Activated CD8-positive, alpha-beta T cell treated with anti-CD3 and anti-CD28 coated beads for 36 hours (primary cell): ENCODE data around the gene MPPED2. TPM values are rescaled to one million over a fixed set of nuclear protein-coding genes. Genes with fewer than 3 reads are reported as not detected.

Experiments used
- ATAC-seq: fragments of 200-7000 bp; cut with Tn5 transposase; one replicate; pipeline ENCODE4 v1.10.0; 2021; ENCODE audit warnings: mild to moderate bottlenecking, moderate library complexity
- CTCF ChIA-PET: fragments of 350-600 bp; sonication (Branson Sonifier 250); formaldehyde crosslinking; loops from one replicate; lab custom pipeline; 2021; ENCODE audit warnings: antibody characterized with exemption; lab: Charles Lee
- POLR2A ChIA-PET: fragments of 350-600 bp; sonication (Branson Sonifier 250); formaldehyde crosslinking; loops from one replicate; lab custom pipeline; 2021; ENCODE audit warnings: antibody characterized with exemption; lab: Charles Lee
- DNase-seq: peaks from one replicate; pipeline ENCODE4 v3.0.0-alpha.2; 2020
- H3K27ac Mint-ChIP-seq: one replicate; pipeline ENCODE4 v1.8.0; 2021; ENCODE audit warnings: mild to moderate bottlenecking, mixed read lengths
- H3K27me3 Mint-ChIP-seq: one replicate; pipeline ENCODE4 v1.8.0; 2021; ENCODE audit warnings: mixed read lengths
- H3K36me3 Mint-ChIP-seq: one replicate; pipeline ENCODE4 v1.8.0; 2021; ENCODE audit warnings: low read depth, mixed read lengths
- H3K4me1 Mint-ChIP-seq: one replicate; pipeline ENCODE4 v1.8.0; 2021; ENCODE audit warnings: low read depth, mixed read lengths
- H3K4me3 Mint-ChIP-seq: one replicate; pipeline ENCODE4 v1.8.0; 2021; ENCODE audit warnings: mild to moderate bottlenecking, moderate library complexity, mixed read lengths
- H3K9me3 Mint-ChIP-seq: one replicate; pipeline ENCODE4 v1.8.0; 2021; ENCODE audit warnings: mixed read lengths
- CTCF ChIP-seq: fragments of 200-600 bp; IDR thresholded peaks from one replicate; pipeline ENCODE4 v1.8.0; 2022; ENCODE audit warnings: antibody characterized with exemption, mild to moderate bottlenecking
- intact Hi-C: fragments of 100-400 bp; cut with micrococcal nuclease; formaldehyde crosslinking; loops from one replicate; pipeline ENCODE4 v1.10.0; 2022
- total RNA-seq, 2 experiments: library from RNA; stranded (reverse); gene quantifications; one replicate each; pipeline ENCODE4 v1.2.3, GENCODE V29; 2021

The MPPED2 gene
- under 1 TPM in 1 of 2 experiments, not detected in 1; 0.63 TPM for total RNA-seq

GRCh38 chr11:30586251-30587144 lies at the start of gene MPPED2:
MPPED2 (minus strand) TSS chr11:30586353; CDS start chr11:30580373, 5,980 bp downstream.
- H3K27ac Mint-ChIP-seq = no peak within 1 kb of the TSS
- POLR2A ChIA-PET = no interaction called here
- H3K9me3 Mint-ChIP-seq = no peaks in the 10 kb centered on the region
- intact Hi-C loops = no loop called here
- DNase-seq (peak; percentile 40), ATAC-seq (peak; percentile 90)
- H3K4me3 Mint-ChIP-seq = peak within 1 kb of the TSS; percentile 55
- no peaks in the 10 kb centered on the region for H3K36me3 Mint-ChIP-seq
- peaks cover 6% of the 10 kb centered on the region for H3K4me1 Mint-ChIP-seq
- CTCF ChIA-PET = interaction anchor here (0.8 to 1.1 kb wide), 4 partner anchors 10 to 230 kb away, joined by 3 read pairs; no protein-coding TSS in a partner anchor
- peaks cover 42% of the 10 kb centered on the region for H3K27me3 Mint-ChIP-seq
- TF ChIP-seq CTCF = peak; percentile 51

- H3K9me3 Mint-ChIP-seq = no peaks in the 10 kb centered on the region
- H3K4me1 Mint-ChIP-seq = no peaks in the 10 kb centered on the region
- peaks cover 5% of the 10 kb centered on the region for H3K27me3 Mint-ChIP-seq
- intact Hi-C loops = no loop called here
- H3K36me3 Mint-ChIP-seq = no peaks in the 10 kb centered on the region
- POLR2A ChIA-PET = no interaction called here
- ATAC-seq (no peak), DNase-seq (no peak)
- H3K27ac Mint-ChIP-seq = no peak overlapping the region
- CTCF ChIA-PET = no interaction called here
- no peak for TF ChIP-seq CTCF
- H3K4me3 Mint-ChIP-seq = no peak overlapping the region
Observed at GRCh38 chr11:30635401-30635989, 49.3 kb upstream of the MPPED2 start.

GRCh38 chr11:30631148-30631547 lies 45.0 kb upstream of the MPPED2 start:
- ChIA-PET POLR2A (no interaction called here), CTCF (no interaction called here)
- Mint-ChIP-seq H3K9me3 (no peaks in the 10 kb centered on the region), H3K36me3 (no peaks in the 10 kb centered on the region), H3K27me3 (peaks cover 7% of the 10 kb centered on the region), H3K27ac (no peak overlapping the region), H3K4me1 (no peaks in the 10 kb centered on the region), H3K4me3 (no peak overlapping the region)
- TF ChIP-seq CTCF = no peak
- no peak for DNase-seq
- ATAC-seq = no peak
- intact Hi-C loops = no loop called here

- ChIA-PET CTCF (no interaction called here), POLR2A (no interaction called here)
- Mint-ChIP-seq H3K27me3 (peaks cover 2% of the 10 kb centered on the region), H3K4me1 (no peaks in the 10 kb centered on the region), H3K9me3 (peaks cover 4% of the 10 kb centered on the region), H3K36me3 (no peaks in the 10 kb centered on the region), H3K4me3 (no peak overlapping the region), H3K27ac (no peak overlapping the region)
- ATAC-seq = no peak
- no peak for DNase-seq
- intact Hi-C loops = no loop called here
- TF ChIP-seq CTCF = no peak
Observed at GRCh38 chr11:30619767-30620166, 33.6 kb upstream of the MPPED2 start.

- intact Hi-C loops = no loop called here
- no peak for ATAC-seq
- no peak for DNase-seq
- H3K9me3 Mint-ChIP-seq = peaks cover 4% of the 10 kb centered on the region
- H3K36me3 Mint-ChIP-seq = no peaks in the 10 kb centered on the region
- H3K27me3 Mint-ChIP-seq = peaks cover 2% of the 10 kb centered on the region
- no peak overlapping the region for H3K4me3 Mint-ChIP-seq
- ChIA-PET CTCF (no interaction called here), POLR2A (no interaction called here)
- H3K4me1 Mint-ChIP-seq = no peaks in the 10 kb centered on the region
- TF ChIP-seq CTCF = no peak
- no peak overlapping the region for H3K27ac Mint-ChIP-seq
Observed at GRCh38 chr11:30617762-30618161, 31.6 kb upstream of the MPPED2 start.
